MM.1S (cell line): Measurements from ENCODE around the gene MSI2.

Experiments
- DNase-seq: peaks from one replicate; pipeline ENCODE4 v3.0.0-alpha.2; 2015
- H2AFZ ChIP-seq: fragments of 300-600 bp; sonication (generic); 2 replicates; pipeline ENCODE4 v1.6.0; 2016; ENCODE audit warnings: antibody characterized with exemption, low read length
- H3F3A ChIP-seq: fragments of 300-600 bp; sonication (generic); 2 replicates; pipeline ENCODE4 v1.6.1; 2016; ENCODE audit warnings: mild to moderate bottlenecking, antibody characterized with exemption, low read length, moderate library complexity, mixed read lengths; ENCODE audit not compliant: insufficient read depth
- H3K27ac ChIP-seq: fragments of 300-600 bp; sonication (generic); 2 replicates; pipeline ENCODE4 v1.5.1; 2016; ENCODE audit warnings: mild to moderate bottlenecking, low read length
- H3K27me3 ChIP-seq: fragments of 300-600 bp; sonication (generic); replicated peaks from 2 replicates; pipeline ENCODE4 v1.6.0; 2016; ENCODE audit warnings: low read length; ENCODE audit not compliant: insufficient read depth
- H3K36me3 ChIP-seq: fragments of 300-600 bp; sonication (generic); replicated peaks from 2 replicates; pipeline ENCODE4 v1.6.1; 2016; ENCODE audit warnings: mild to moderate bottlenecking, low read length, mixed read lengths; ENCODE audit not compliant: insufficient read depth
- H3K4me1 ChIP-seq: fragments of 300-600 bp; sonication (generic); 2 replicates; pipeline ENCODE4 v1.6.1; 2016; ENCODE audit warnings: low read length, mixed read lengths
- H3K4me2 ChIP-seq: fragments of 300-600 bp; sonication (generic); 2 replicates; pipeline ENCODE4 v1.6.0; 2016; ENCODE audit warnings: low read depth, low read length
- H3K4me3 ChIP-seq: fragments of 300-600 bp; sonication (generic); 2 replicates; pipeline ENCODE4 v1.5.1; 2016; ENCODE audit warnings: low read length, mixed read lengths
- H3K79me2 ChIP-seq: fragments of 300-600 bp; sonication (generic); 2 replicates; pipeline ENCODE4 v1.6.1; 2016; ENCODE audit warnings: mixed run types, low read length, mixed read lengths
- H3K9ac ChIP-seq: fragments of 300-600 bp; sonication (generic); 2 replicates; pipeline ENCODE4 v1.6.1; 2016; ENCODE audit warnings: low read length, mixed read lengths
- H3K9me2 ChIP-seq: fragments of 300-600 bp; sonication (generic); replicated peaks from 2 replicates; pipeline ENCODE4 v1.6.1; 2016; ENCODE audit warnings: mild to moderate bottlenecking, low read length, mixed read lengths; ENCODE audit not compliant: insufficient read depth
- H3K9me3 ChIP-seq: fragments of 300-600 bp; sonication (generic); replicated peaks from 2 replicates; pipeline ENCODE4 v1.6.1; 2016; ENCODE audit warnings: mild to moderate bottlenecking, low read length, mixed read lengths; ENCODE audit not compliant: insufficient read depth
- H4K20me1 ChIP-seq: fragments of 300-600 bp; sonication (generic); 2 replicates; pipeline ENCODE4 v1.6.1; 2016; ENCODE audit warnings: mild to moderate bottlenecking, low read length, moderate library complexity, mixed read lengths; ENCODE audit not compliant: insufficient read depth
- EZH2 ChIP-seq: fragments of 300-600 bp; sonication (generic); optimal IDR thresholded peaks from 2 replicates; pipeline ENCODE3; 2017; ENCODE audit warnings: low read depth, mild to moderate bottlenecking, antibody characterized with exemption, low read length, mixed read lengths
- EZH2phosphoT487 ChIP-seq: fragments of 300-600 bp; sonication (generic); IDR thresholded peaks from 2 replicates; pipeline ENCODE4 v1.6.1; 2018; ENCODE audit warnings: antibody characterized with exemption, low read length
- TF ChIP-seq, protein P1 (sequence below): fragments of 300-600 bp; sonication (generic); IDR thresholded peaks from 2 replicates; pipeline ENCODE4 v1.5.1; 2016; ENCODE audit warnings: antibody characterized with exemption, low read length, mixed read lengths

Gene MSI2

DNA sequence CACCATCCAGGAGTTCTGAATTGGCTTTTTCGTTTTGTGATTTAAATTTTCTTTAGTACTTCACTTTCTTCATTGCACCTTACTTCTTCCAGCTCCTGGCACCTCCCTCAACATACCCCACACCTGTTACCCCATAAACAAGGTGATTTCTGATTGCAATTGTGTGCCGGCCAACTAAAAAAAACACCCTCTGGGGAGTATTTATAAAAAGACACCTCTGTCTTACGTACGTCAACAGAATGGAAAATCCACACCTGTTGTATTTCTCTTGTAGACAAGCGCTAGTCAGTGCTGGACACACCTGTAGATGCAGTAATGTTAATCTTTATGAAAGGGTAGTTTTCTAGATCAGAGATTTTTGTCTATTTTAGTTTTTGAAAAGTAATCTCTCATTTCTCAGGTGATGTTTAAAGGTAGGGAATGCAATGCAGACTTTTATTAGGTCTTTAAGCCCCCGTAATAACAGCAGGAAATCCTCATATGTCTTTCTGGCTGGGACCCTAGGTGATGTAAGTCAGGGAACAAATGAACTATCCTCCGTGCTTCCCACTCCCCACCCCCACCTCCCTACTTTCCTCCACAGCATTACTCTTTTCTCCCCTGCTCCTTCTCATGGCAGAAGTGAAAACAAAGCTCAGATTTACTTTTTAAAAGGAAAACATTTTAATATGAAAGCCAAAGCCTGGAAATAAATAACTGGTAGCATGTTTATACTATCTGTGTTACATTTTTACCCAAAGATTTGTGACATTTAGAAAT lies 4.2 kb downstream of the MSI2 start:
- no peaks in the 10 kb centered on the region for H3K9me3 ChIP-seq
- no peak for DNase-seq
- H3K36me3 ChIP-seq: peaks cover 20% of the 10 kb centered on the region; the same call in 1 of the 2 replicates
- H3K4me1 ChIP-seq: peaks cover 13% of the 10 kb centered on the region
- H3K27me3 ChIP-seq: no peaks in the 10 kb centered on the region
- no peak overlapping the region for H3K9ac ChIP-seq
- H3F3A ChIP-seq: peaks cover 5% of the 10 kb centered on the region
- H3K27ac ChIP-seq: no peak overlapping the region
- H3K79me2 ChIP-seq: peaks cover 86% of the 10 kb centered on the region
- no peak overlapping the region for H3K4me3 ChIP-seq
- H3K4me2 ChIP-seq: peak overlapping the region; percentile 70; the same call in 1 of the 2 replicates
- no peak overlapping the region for H2AFZ ChIP-seq
- TF ChIP-seq, protein P1, sequence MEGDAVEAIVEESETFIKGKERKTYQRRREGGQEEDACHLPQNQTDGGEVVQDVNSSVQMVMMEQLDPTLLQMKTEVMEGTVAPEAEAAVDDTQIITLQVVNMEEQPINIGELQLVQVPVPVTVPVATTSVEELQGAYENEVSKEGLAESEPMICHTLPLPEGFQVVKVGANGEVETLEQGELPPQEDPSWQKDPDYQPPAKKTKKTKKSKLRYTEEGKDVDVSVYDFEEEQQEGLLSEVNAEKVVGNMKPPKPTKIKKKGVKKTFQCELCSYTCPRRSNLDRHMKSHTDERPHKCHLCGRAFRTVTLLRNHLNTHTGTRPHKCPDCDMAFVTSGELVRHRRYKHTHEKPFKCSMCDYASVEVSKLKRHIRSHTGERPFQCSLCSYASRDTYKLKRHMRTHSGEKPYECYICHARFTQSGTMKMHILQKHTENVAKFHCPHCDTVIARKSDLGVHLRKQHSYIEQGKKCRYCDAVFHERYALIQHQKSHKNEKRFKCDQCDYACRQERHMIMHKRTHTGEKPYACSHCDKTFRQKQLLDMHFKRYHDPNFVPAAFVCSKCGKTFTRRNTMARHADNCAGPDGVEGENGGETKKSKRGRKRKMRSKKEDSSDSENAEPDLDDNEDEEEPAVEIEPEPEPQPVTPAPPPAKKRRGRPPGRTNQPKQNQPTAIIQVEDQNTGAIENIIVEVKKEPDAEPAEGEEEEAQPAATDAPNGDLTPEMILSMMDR: no peak
- no peak for TF ChIP-seq EZH2phosphoT487
- TF ChIP-seq EZH2: no peak
- no peaks in the 10 kb centered on the region for H3K9me2 ChIP-seq
- H4K20me1 ChIP-seq: no peaks in the 10 kb centered on the region

DNA sequence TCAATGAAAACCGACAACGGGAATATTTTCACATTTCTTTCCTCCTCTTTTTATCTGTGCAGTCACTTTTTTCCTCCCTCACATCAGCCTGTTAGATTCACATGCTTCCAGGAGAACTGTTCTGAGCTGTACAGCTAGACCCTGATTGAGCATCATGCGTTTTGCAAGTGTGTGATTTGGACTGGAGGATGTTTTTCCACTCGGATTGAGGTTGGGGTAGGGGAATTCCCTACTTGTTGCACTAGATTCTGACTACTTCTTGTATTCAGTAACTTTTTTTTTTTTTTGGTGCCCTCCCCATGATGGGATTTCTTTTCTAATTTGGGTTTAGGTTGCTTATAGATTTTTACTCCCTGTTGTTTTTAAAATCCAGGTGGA lies 4.8 kb downstream of the MSI2 start:
- no peak for DNase-seq
- H3K27ac ChIP-seq: no peak overlapping the region
- no peaks in the 10 kb centered on the region for H4K20me1 ChIP-seq
- no peaks in the 10 kb centered on the region for H3F3A ChIP-seq
- H3K4me3 ChIP-seq: no peak overlapping the region
- H3K9me2 ChIP-seq: no peaks in the 10 kb centered on the region
- no peaks in the 10 kb centered on the region for H3K9me3 ChIP-seq
- peaks cover 20% of the 10 kb centered on the region; the same call in 1 of the 2 replicates for H3K36me3 ChIP-seq
- H3K4me2 ChIP-seq: no peak overlapping the region
- H3K9ac ChIP-seq: no peak overlapping the region
- peaks cover 92% of the 10 kb centered on the region for H3K79me2 ChIP-seq
- no peaks in the 10 kb centered on the region for H3K27me3 ChIP-seq
- no peak for TF ChIP-seq EZH2phosphoT487
- TF ChIP-seq, protein P1: no peak
- TF ChIP-seq EZH2: no peak
- H3K4me1 ChIP-seq: peaks cover 13% of the 10 kb centered on the region
- no peak overlapping the region for H2AFZ ChIP-seq

GRCh38 chr17:57262557-57262956 lies 6.2 kb downstream of the MSI2 start:
- Histone ChIP-seq H3K4me1 (peaks cover 13% of the 10 kb centered on the region), H3K27ac (no peak overlapping the region), H3K4me3 (no peak overlapping the region), H3K9ac (no peak overlapping the region), H2AFZ (no peak overlapping the region), H3K79me2 (peaks cover 96% of the 10 kb centered on the region), H3K36me3 (peaks cover 20% of the 10 kb centered on the region; the same call in 1 of the 2 replicates), H3K9me2 (no peaks in the 10 kb centered on the region), H4K20me1 (no peaks in the 10 kb centered on the region), H3K27me3 (no peaks in the 10 kb centered on the region), H3K9me3 (no peaks in the 10 kb centered on the region), H3F3A (no peaks in the 10 kb centered on the region), H3K4me2 (no peak overlapping the region)
- DNase-seq: no peak
- TF ChIP-seq, protein P1: no peak
- TF ChIP-seq EZH2 (no peak), EZH2phosphoT487 (no peak)
